Measurements from ENCODE around the gene NT5DC4. TPM values are rescaled to one million over a fixed set of nuclear protein-coding genes. Genes with fewer than 3 reads are reported as not detected.

NT5DC4 gene
- total RNA-seq, 1 experiment from 2014 or later: 0.22 TPM

GRCh38 chr2:112712903-112713584 is 7.8 kb upstream of the NT5DC4 start:
- CTCF ChIA-PET: interaction anchor here (0.5 kb wide), 1 partner anchor 16 kb away, joined by 3 read pairs; no protein-coding TSS in a partner anchor
- no peaks in the 10 kb centered on the region for H3K9me2 ChIP-seq (ENCODE audit: insufficient read depth)
- no peaks in the 10 kb centered on the region for H3K27me3 ChIP-seq (ENCODE audit: insufficient read depth, low read length)
- POLR2A ChIA-PET: interaction anchor here (1.0 kb wide), 1 partner anchor 82 kb away, joined by 3 read pairs; no protein-coding TSS in a partner anchor
- RAD21 ChIA-PET (ENCODE audit: low non-redundant PET in 1 of 2, low total read pairs in 2 of 2, uncharacterized antibody in 2 of 2, unreplicated experiment in 2 of 2): no interaction called here
- TF ChIP-seq EZH2 (IDR thresholded peaks at IDR 0.05) (no peak), EGR1 (IDR thresholded peaks at IDR 0.05; ENCODE audit: low read depth) (peak; percentile 50; the same call in 1 of the 2 replicates), FOSL1 (IDR thresholded peaks at IDR 0.05; ENCODE audit: low read depth) (no peak), ZBTB33 (IDR thresholded peaks at IDR 0.05; ENCODE audit: extremely low read depth, insufficient replicate concordance, low read length) (no peak)
- 0 out of 2 replicates have a peak, but pooled peaks have one; percentile 22 for ATAC-seq
- no peaks in the 10 kb centered on the region for H3K9me3 ChIP-seq (ENCODE audit: control insufficient read depth in 1 of 2, insufficient read depth in 1 of 2, low read depth in 1 of 2, low read length in 2 of 2)
- H3K27ac ChIP-seq (ENCODE audit: low read depth, low read length): no peak overlapping the region
- no peak overlapping the region for H2AFZ ChIP-seq (ENCODE audit: low read depth, low read length, poor library complexity, severe bottlenecking)
- no peaks in the 10 kb centered on the region for H3K36me3 ChIP-seq (ENCODE audit: control insufficient read depth in 1 of 2, insufficient read depth in 2 of 2, low read length in 2 of 2)
- intact Hi-C loops (cut with micrococcal nuclease): no loop called here
- BruUV-seq (replicated peaks): no TSS peak
- H3K4me1 ChIP-seq (ENCODE audit: control insufficient read depth in 1 of 2, insufficient read depth in 2 of 2, low read length in 2 of 2): peaks cover 11 to 32% of the 10 kb centered on the region in 2 experiments
- H3K4me2 ChIP-seq (ENCODE audit: low read length): peak overlapping the region; percentile 26
- H3K9ac ChIP-seq (ENCODE audit: low read length): no peak overlapping the region
- H3K79me2 ChIP-seq (ENCODE audit: insufficient read depth, low read length): no peaks in the 10 kb centered on the region
- DNase-seq (ENCODE audit: low read depth, low spot score): no peak
- no peak overlapping the region for H3K4me3 ChIP-seq (replicated peaks in 1 of 2; ENCODE audit: low read depth in 1 of 2, low read length in 2 of 2)
- H4K20me1 ChIP-seq (ENCODE audit: insufficient read depth): no peaks in the 10 kb centered on the region

DNA sequence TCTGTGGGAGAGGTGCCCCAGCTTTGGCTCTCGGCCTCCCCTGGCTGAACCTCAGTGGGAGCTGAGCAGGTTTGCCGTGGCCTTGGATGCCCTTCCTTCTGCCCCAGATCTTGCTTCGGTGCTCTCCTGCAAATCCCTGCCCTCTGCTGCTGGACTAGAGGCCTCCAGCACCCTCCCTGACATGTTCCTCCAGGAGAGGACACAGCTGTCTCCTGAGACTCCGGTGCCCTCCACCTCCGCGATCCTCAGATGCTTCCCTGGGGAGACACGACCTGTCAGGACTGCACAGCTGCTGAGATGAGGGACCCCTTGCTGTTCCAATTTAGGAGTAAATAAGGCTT is 7.3 kb upstream of the NT5DC4 start:
- intact Hi-C loops (cut with micrococcal nuclease): no loop called here
- H3K36me3 ChIP-seq (ENCODE audit: control insufficient read depth in 1 of 2, insufficient read depth in 2 of 2, low read length in 2 of 2): no peaks in the 10 kb centered on the region
- no peaks in the 10 kb centered on the region for H3K79me2 ChIP-seq (ENCODE audit: insufficient read depth, low read length)
- ChIA-PET POLR2A (no interaction called here), CTCF (no interaction called here), RAD21 (ENCODE audit: low non-redundant PET in 1 of 2, low total read pairs in 2 of 2, uncharacterized antibody in 2 of 2, unreplicated experiment in 2 of 2) (no interaction called here)
- no peaks in the 10 kb centered on the region for H4K20me1 ChIP-seq (ENCODE audit: insufficient read depth)
- ATAC-seq (0 out of 2 replicates have a peak, but pooled peaks have one; percentile 10), DNase-seq (ENCODE audit: low read depth, low spot score) (no peak)
- BruUV-seq (replicated peaks): no TSS peak
- no peaks in the 10 kb centered on the region for H3K9me2 ChIP-seq (ENCODE audit: insufficient read depth)
- peak overlapping the region; percentile 26 for H3K4me2 ChIP-seq (ENCODE audit: low read length)
- no peak overlapping the region for H3K4me3 ChIP-seq (replicated peaks in 1 of 2; ENCODE audit: low read depth in 1 of 2, low read length in 2 of 2)
- H3K9me3 ChIP-seq (ENCODE audit: control insufficient read depth in 1 of 2, insufficient read depth in 1 of 2, low read depth in 1 of 2, low read length in 2 of 2): no peaks in the 10 kb centered on the region
- no peak overlapping the region for H3K27ac ChIP-seq (ENCODE audit: low read depth, low read length)
- no peak overlapping the region for H2AFZ ChIP-seq (ENCODE audit: low read depth, low read length, poor library complexity, severe bottlenecking)
- H3K4me1 ChIP-seq (ENCODE audit: control insufficient read depth in 1 of 2, insufficient read depth in 2 of 2, low read length in 2 of 2): peaks cover 11 to 32% of the 10 kb centered on the region in 2 experiments
- H3K27me3 ChIP-seq (ENCODE audit: insufficient read depth, low read length): no peaks in the 10 kb centered on the region
- H3K9ac ChIP-seq (ENCODE audit: low read length): no peak overlapping the region
- no peak for TF ChIP-seq ZNF274 (IDR thresholded peaks at IDR 0.05; ENCODE audit: low read depth, low read length)
- TF ChIP-seq, protein P1, sequence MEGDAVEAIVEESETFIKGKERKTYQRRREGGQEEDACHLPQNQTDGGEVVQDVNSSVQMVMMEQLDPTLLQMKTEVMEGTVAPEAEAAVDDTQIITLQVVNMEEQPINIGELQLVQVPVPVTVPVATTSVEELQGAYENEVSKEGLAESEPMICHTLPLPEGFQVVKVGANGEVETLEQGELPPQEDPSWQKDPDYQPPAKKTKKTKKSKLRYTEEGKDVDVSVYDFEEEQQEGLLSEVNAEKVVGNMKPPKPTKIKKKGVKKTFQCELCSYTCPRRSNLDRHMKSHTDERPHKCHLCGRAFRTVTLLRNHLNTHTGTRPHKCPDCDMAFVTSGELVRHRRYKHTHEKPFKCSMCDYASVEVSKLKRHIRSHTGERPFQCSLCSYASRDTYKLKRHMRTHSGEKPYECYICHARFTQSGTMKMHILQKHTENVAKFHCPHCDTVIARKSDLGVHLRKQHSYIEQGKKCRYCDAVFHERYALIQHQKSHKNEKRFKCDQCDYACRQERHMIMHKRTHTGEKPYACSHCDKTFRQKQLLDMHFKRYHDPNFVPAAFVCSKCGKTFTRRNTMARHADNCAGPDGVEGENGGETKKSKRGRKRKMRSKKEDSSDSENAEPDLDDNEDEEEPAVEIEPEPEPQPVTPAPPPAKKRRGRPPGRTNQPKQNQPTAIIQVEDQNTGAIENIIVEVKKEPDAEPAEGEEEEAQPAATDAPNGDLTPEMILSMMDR (IDR thresholded peaks at IDR 0.05 in 2 of 3, conservative IDR thresholded peaks at IDR 0.05 in 1 of 3; ENCODE audit: borderline replicate concordance in 1 of 3, insufficient read depth in 1 of 3, low read depth in 2 of 3, low read length in 2 of 3): no peak
